Esophagus (tissue), 2 donors: Measurements from ENCODE around the gene STX18. TPM values are rescaled to one million over a fixed set of nuclear protein-coding genes. Genes with fewer than 3 reads are reported as not detected.
"Not testable (repeated sequence)": the region's sequence is repeated elsewhere in the genome, so short reads cannot be mapped to it uniquely, and the experiment has no call there.

Experiments used
- H3K27ac ChIP-seq, 2 donors: one replicate each; pipeline ENCODE4 v1.5.1; 2013; ENCODE audit warnings: low read depth in 2 of 2, mild to moderate bottlenecking in 2 of 2, inconsistent platforms in 1 of 2, low read length in 1 of 2, moderate library complexity in 1 of 2
- H3K27me3 ChIP-seq, 2 donors: one replicate each; pipeline ENCODE4 v1.6.1; 2013; ENCODE audit warnings: low read length in 2 of 2, control low read depth in 1 of 2, mild to moderate bottlenecking in 1 of 2; ENCODE audit not compliant: insufficient read depth in 2 of 2, control insufficient read depth in 1 of 2
- H3K36me3 ChIP-seq, 2 donors: one replicate each; pipeline ENCODE4 v1.6.1; 2013; ENCODE audit warnings: low read length in 1 of 2; ENCODE audit not compliant: control insufficient read depth in 2 of 2, insufficient read depth in 2 of 2
- H3K4me1 ChIP-seq, 2 donors: one replicate each; pipeline ENCODE4 v1.6.1; 2013; ENCODE audit warnings: low read length in 1 of 2; ENCODE audit not compliant: control insufficient read depth in 2 of 2, insufficient read depth in 2 of 2
- H3K4me3 ChIP-seq, 2 donors: one replicate each; pipeline ENCODE4 v1.5.1; 2013; ENCODE audit warnings: low read length in 2 of 2, mild to moderate bottlenecking in 2 of 2, low read depth in 1 of 2, moderate library complexity in 1 of 2
- H3K9me3 ChIP-seq, 2 donors: one replicate each; pipeline ENCODE4 v1.6.1; 2013; ENCODE audit warnings: mild to moderate bottlenecking in 2 of 2, low read depth in 1 of 2, low read length in 1 of 2, moderate library complexity in 1 of 2; ENCODE audit not compliant: control insufficient read depth in 2 of 2, insufficient read depth in 1 of 2
- WGBS, 2 donors: extraction: QIAGEN DNeasy Blood & Tissue Kit; methylation state at CpG; one replicate each; pipeline ENCODE4 v1.1.7; 2013; 5-methylcytosine and 5-hydroxymethylcytosine counted together
- polyA plus RNA-seq, 2 donors: library from polyadenylated mRNA; stranded (reverse); fragments of 200-250 nt; gene quantifications; one replicate each; pipeline ENCODE4 v1.2.3, GENCODE V29; 2013
- donor health status: healthy with polysubstance abuse.
- donor health status: Bipolar disorder and iron deficiency.

The STX18 gene
- polyA plus RNA-seq, 2 donors, result 12.4 to 17.3 TPM

DNA sequence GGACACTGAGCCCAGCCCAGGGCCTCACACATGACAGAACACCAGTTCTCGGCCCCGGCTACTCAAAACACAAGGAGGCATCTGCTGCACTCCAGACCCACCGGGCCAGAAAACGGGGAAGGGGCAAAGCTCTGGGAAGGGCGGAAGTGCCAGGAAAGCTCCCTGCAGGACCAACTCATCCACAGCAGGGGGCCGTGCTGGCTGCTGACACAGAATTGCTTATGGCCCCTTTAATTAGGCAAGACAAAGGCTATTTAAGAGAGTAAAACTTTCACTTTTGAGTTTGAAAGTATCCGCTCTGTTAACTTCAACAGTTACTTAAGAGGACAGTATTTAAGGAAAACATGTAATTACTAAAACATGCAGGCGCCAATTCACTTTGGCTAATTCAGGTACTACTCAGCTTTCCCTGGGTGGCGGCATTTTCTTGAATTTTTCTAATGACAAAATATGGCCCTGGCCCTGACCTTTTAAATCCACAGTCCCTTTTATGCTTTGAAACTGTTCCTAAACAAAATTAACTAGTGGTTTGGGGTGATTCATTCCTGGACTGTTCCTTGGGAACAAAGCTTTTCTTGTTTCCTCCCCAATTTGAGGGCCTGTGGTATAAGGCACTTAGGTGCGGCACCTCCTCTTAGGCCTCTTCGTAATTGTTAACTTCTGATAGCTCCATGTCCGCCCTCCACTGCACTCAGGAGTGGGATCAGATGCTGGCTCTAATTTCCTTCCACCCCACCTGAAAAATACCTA lies 114.6 kb downstream of the STX18 start:
- WGBS, 2 donors, result 90 to 91% methylated on average over 12 of the region's 12 CpGs
- Histone ChIP-seq H3K4me3 (no peak overlapping the region), H3K36me3 (peaks cover 0 to 22% of the 10 kb centered on the region in 2 donors), H3K4me1 (no peaks in the 10 kb centered on the region), H3K9me3 (no peaks in the 10 kb centered on the region), H3K27me3 (no peaks in the 10 kb centered on the region), H3K27ac (no peak overlapping the region)

DNA sequence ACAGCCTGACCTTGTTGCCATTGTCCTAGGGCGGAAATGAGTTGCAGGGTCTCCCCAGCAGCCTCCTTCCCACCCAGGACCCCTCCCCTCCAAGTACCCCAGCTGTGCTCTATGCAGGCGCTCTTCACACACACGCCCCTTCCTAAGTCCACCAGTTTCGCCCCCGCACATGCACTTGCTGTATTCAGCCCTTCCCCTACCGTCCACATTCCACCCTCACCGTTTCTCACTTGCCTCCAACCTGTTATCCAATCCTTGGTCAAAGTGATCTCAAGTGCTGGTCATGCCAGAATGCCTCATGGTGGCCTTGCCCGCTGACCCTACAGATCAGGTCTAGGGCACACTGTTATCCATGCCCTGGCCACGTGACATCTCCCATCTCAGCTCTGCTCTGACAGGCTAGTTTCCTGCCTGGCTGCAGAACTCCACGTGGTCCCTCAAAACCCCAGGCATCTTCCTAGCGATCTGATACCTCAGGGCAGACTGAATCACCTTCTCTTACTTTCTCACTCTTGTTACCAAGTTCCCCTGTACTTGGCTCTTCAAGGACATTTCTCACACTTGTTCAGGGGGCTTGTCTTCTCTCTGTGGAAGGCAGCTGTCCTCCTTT lies 115.2 kb downstream of the STX18 start:
- H3K9me3 ChIP-seq, result no peaks in the 10 kb centered on the region
- no peaks in the 10 kb centered on the region for H3K4me1 ChIP-seq
- H3K27me3 ChIP-seq, result no peaks in the 10 kb centered on the region
- 88 to 90% methylated on average over 11 of the region's 11 CpGs for WGBS, 2 donors
- no peak overlapping the region for H3K27ac ChIP-seq
- no peak overlapping the region for H3K4me3 ChIP-seq
- peaks cover 0 to 21% of the 10 kb centered on the region in 2 donors for H3K36me3 ChIP-seq

DNA sequence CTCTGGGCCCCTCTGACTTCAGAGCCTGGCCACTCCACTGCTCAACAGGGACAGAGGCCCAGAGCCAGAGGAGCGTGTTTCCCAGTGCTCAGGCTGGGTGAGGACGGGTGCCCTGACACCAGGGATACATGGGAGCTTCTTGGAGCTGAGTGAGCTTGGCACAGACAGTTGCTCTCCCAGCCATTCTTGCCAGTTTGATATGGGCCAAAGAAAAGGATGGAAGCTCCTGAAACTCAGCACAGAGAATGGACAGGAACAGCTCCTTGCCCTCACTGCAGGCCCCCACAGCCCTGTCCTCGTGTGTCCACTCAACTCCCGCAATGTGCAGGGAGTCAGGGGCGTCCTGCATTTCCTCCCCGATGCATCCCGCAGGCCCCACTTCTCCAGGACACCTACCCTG lies 116.2 kb downstream of the STX18 start:
- Histone ChIP-seq H3K4me1 (no peaks in the 10 kb centered on the region), H3K4me3 (no peak overlapping the region), H3K27me3 (no peaks in the 10 kb centered on the region), H3K9me3 (no peaks in the 10 kb centered on the region), H3K27ac (no peak overlapping the region), H3K36me3 (peaks cover 0 to 21% of the 10 kb centered on the region in 2 donors)
- 84 to 87% methylated on average over 7 of the region's 7 CpGs for WGBS, 2 donors

DNA sequence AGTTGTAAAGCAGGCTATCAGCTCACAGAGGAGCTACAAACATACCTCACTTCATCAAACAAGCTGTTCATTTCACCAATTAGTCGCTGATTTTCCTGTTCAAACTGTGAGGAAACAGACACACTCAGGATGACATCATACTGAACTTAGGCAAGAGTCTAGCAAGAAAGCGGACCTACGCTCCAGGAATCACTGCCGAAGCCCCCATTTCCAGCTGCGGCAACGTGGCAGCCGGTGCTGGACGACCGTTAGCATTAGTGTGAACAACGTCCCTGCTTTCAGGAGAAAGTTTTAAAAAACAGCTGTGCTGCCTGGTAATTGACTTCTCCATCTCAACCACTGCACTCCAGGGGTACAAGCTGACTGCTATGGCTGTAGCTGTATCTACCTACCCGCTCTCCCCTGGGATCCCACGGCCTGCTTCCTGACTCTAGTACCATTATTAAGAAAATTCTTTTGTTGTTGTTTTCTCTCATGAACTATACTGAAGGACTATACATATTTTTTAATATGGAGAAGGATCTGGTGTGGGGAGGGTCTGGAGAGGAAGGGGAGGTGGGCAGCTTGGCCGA lies 116.6 kb downstream of the STX18 start:
- Histone ChIP-seq H3K4me1 (no peaks in the 10 kb centered on the region), H3K27ac (no peak overlapping the region), H3K27me3 (no peaks in the 10 kb centered on the region), H3K4me3 (no peak overlapping the region), H3K36me3 (peaks cover 4 to 26% of the 10 kb centered on the region in 2 donors), H3K9me3 (no peaks in the 10 kb centered on the region)
- 88 to 91% methylated on average over 13 of the region's 13 CpGs for whole genome bisulfite sequencing, 2 donors

DNA sequence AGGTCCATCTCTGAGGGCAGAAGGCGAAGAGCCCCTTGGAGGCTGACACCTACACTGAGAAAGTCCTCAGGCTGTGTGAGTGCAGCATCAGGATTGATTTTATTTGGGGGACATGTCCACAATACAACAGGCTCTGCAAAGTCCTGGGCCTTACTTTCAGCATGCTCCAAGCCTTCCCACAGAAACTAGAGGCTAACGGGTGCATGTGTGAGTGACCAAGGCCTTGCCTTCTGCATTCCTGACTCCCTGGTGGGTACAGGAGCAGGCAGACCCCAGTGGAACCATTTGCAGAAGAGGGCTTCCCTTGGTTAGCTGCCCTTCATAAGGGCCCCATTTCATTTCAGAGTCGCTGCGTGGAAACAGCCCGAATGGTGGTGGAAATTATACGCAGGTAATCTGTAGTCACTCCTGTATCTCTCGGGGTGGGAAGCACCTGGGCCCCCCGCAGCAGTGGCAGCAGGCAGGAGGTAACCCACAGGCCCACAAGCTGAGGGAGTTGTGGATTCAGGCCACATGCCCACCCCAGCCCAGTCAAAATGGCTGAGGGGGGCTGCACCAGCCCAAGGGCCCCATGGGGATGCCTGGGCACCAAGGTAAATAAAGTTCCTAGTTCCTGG lies 117.2 kb downstream of the STX18 start:
- peaks cover 4 to 31% of the 10 kb centered on the region in 2 donors for H3K36me3 ChIP-seq
- 89 to 93% methylated on average over 8 of the region's 8 CpGs for WGBS, 2 donors
- H3K4me3 ChIP-seq, result no peak overlapping the region
- no peaks in the 10 kb centered on the region for H3K4me1 ChIP-seq
- no peaks in the 10 kb centered on the region for H3K27me3 ChIP-seq
- no peaks in the 10 kb centered on the region for H3K9me3 ChIP-seq
- no peak overlapping the region for H3K27ac ChIP-seq

DNA sequence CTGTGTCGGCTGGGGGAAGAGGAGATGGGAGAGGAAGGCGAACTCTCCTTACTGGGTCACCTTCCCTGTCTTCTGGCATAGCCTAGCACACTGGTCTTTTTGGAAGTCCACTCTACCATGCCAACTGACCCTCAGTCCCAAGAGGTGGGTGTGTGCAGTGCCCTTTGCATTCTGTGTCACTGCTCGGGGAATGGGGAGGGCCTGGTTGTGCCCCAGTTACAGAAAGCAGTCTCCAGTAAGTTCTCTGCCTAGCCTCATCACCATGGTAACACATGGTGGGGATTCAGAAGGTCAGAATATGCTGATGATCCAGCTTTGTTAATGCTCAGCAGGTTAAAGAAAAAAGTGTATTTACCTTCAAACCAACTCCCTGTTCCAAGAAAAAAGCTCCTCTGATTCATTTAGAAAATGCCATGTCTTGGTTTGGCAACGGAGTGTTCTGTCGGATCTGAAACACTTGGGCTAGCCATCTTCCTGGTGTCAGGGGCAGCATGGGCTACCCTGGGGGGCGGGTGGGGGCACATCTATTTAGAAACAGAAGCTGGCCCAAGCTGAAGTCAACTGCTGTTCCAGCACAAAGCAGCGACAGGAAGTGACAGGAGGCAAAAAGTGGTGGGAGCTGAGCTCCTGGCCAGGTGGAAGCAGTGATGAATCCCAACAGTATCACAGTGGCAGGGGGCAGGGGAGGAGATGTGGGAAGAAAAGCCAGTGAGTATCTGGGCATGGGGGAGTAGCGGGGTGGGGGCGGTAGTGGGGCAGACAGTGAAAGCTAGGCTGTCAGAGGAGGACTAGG lies 117.9 kb downstream of the STX18 start:
- no peak overlapping the region for H3K27ac ChIP-seq
- H3K4me3 ChIP-seq, result no peak overlapping the region
- no peaks in the 10 kb centered on the region for H3K9me3 ChIP-seq
- H3K36me3 ChIP-seq, result peaks cover 4 to 35% of the 10 kb centered on the region in 2 donors
- no peaks in the 10 kb centered on the region for H3K4me1 ChIP-seq
- no peaks in the 10 kb centered on the region for H3K27me3 ChIP-seq
- 83 to 85% methylated on average over 9 of the region's 9 CpGs for WGBS, 2 donors

DNA sequence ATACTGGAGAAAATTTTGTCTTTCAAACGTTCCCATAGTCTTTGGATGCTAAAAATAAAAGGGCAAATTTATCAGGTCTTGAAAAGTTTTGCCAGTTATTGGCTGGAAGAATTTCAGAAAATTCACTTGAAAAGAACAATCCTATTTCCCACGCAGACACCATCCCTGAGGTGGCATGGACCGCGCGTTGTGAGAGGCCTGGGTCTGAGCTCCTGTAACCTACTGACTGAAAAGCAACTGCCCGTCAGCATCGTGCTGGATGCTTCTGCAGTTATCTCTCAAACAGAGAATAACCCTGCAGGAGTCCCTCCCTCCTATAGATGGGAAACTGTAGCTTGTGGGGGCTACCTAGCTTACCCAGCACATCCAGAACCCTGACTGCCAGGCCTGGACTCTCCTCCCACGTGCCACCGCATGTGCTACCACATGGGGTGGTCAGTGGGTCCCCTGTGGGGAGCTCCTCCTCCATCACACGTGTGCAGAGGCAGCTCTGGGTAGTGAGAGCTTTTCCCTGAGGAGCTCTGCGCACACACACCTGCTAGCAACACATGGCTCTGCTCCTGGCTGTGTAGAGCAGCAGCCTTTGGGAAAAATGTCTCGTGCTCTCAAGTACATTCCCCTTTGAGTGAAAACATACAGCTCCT lies 118.9 kb downstream of the STX18 start:
- Histone ChIP-seq H3K4me1 (no peaks in the 10 kb centered on the region), H3K4me3 (no peak overlapping the region), H3K36me3 (peaks cover 4 to 34% of the 10 kb centered on the region in 2 donors), H3K27ac (no peak overlapping the region), H3K27me3 (no peaks in the 10 kb centered on the region), H3K9me3 (no peaks in the 10 kb centered on the region)
- WGBS, 2 donors, result 82 to 86% methylated on average over 12 of the region's 12 CpGs

DNA sequence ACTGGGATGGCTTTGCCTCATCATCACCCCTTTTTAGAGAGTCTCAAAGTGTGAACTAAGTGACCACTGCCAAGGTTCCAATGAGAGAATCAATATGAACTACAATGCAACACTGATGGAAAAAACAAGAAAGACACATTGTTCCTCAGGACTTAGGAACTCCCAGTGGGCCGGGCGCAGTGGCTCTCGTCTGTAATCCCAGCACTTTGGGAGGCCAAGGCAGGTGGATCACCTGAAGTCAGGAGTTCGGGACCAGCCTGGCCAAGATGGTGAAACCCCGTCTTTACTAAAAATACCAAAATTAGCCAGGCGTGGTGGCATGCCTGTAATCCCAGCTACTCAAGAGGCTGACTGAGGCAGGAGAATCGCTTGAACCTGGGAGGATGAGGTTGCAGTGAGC lies 119.7 kb downstream of the STX18 start:
- not testable (repeated sequence) for H3K27me3 ChIP-seq, H3K27ac ChIP-seq, H3K4me1 ChIP-seq, H3K9me3 ChIP-seq, H3K4me3 ChIP-seq
- WGBS, 2 donors, result 93 to 95% methylated on average over 7 of the region's 7 CpGs
- H3K36me3 ChIP-seq, result peaks cover 4 to 38% of the 10 kb centered on the region in 2 donors

DNA sequence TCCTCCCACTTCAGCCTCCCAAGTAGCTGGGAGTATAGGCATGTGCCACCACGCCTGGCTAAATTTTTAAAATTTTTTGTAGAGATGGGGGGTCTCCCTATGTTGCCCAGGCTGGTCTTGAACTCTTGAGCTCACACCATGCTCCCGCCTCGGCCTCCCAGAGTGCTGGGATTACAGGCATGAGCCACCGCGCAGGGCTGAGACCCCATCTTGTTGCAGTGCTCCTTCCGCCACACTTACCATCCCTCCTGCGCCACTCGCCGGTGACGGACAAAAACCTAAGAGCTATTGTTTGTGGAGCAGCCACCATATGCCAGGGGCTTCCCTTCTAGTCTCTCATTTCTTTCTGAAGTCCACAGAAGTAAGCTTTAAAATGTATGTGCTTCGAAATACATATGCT lies 120.5 kb downstream of the STX18 start:
- WGBS, 2 donors, result 98% methylated on average over 11 of the region's 11 CpGs
- H3K27me3 ChIP-seq, result no peaks in the 10 kb centered on the region
- H3K9me3 ChIP-seq, result no peaks in the 10 kb centered on the region
- H3K4me1 ChIP-seq, result no peaks in the 10 kb centered on the region
- no peak overlapping the region for H3K27ac ChIP-seq
- no peak overlapping the region for H3K4me3 ChIP-seq
- peaks cover 4 to 38% of the 10 kb centered on the region in 2 donors for H3K36me3 ChIP-seq
